ENCODE measurements around the gene SPG7. TPM values are rescaled to one million over a fixed set of nuclear protein-coding genes. Genes with fewer than 3 reads are reported as not detected.

Gene SPG7
- total and polyA plus RNA-seq, 4 donors, result 34.5 to 102 (median 49.5) TPM

- Histone ChIP-seq H3K9me3 (ENCODE audit: control insufficient read depth in 4 of 4, low read length in 3 of 4) (no peaks in the 10 kb centered on the region), H3K27me3 (ENCODE audit: control insufficient read depth in 4 of 4, insufficient read depth in 4 of 4, low read length in 3 of 4) (no peaks in the 10 kb centered on the region), H3K4me1 (ENCODE audit: control insufficient read depth in 4 of 4, insufficient read depth in 4 of 4, low read length in 3 of 4) (peaks cover 6 to 13% (median 6%) of the 10 kb centered on the region in 4 donors), H3K36me3 (ENCODE audit: control insufficient read depth in 4 of 4, insufficient read depth in 3 of 4, low read depth in 1 of 4, low read length in 3 of 4) (no peaks in the 10 kb centered on the region), H3K27ac (ENCODE audit: low read depth in 1 of 2, low read length in 2 of 2) (peak overlapping the region; percentile 68 to 69), H3K9ac (ENCODE audit: low read depth in 1 of 2, low read length in 2 of 2) (peak overlapping the region in 1 of 2 donors; percentile 47), H3K4me3 (ENCODE audit: low read depth in 1 of 3, low read length in 3 of 3) (no peak overlapping the region)
- 96% methylated on average over 19 of the region's 19 CpGs for WGBS
- no peak for TF ChIP-seq SP1 (IDR thresholded peaks at IDR 0.05)
- TF ChIP-seq NR2F2 (IDR thresholded peaks at IDR 0.05), result no peak
- no peak for TF ChIP-seq HNF4A (conservative IDR thresholded peaks at IDR 0.05)
- no peak for TF ChIP-seq FOXA2 (IDR thresholded peaks at IDR 0.05)
- TF ChIP-seq, protein P1, sequence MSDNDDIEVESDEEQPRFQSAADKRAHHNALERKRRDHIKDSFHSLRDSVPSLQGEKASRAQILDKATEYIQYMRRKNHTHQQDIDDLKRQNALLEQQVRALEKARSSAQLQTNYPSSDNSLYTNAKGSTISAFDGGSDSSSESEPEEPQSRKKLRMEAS (IDR thresholded peaks at IDR 0.05), result no peak
- TF ChIP-seq GABPA (IDR thresholded peaks at IDR 0.05 in 1 of 2, conservative IDR thresholded peaks at IDR 0.05 in 1 of 2), result no peak
- no peak for TF ChIP-seq JUND (IDR thresholded peaks at IDR 0.05)
- TF ChIP-seq, protein P2, sequence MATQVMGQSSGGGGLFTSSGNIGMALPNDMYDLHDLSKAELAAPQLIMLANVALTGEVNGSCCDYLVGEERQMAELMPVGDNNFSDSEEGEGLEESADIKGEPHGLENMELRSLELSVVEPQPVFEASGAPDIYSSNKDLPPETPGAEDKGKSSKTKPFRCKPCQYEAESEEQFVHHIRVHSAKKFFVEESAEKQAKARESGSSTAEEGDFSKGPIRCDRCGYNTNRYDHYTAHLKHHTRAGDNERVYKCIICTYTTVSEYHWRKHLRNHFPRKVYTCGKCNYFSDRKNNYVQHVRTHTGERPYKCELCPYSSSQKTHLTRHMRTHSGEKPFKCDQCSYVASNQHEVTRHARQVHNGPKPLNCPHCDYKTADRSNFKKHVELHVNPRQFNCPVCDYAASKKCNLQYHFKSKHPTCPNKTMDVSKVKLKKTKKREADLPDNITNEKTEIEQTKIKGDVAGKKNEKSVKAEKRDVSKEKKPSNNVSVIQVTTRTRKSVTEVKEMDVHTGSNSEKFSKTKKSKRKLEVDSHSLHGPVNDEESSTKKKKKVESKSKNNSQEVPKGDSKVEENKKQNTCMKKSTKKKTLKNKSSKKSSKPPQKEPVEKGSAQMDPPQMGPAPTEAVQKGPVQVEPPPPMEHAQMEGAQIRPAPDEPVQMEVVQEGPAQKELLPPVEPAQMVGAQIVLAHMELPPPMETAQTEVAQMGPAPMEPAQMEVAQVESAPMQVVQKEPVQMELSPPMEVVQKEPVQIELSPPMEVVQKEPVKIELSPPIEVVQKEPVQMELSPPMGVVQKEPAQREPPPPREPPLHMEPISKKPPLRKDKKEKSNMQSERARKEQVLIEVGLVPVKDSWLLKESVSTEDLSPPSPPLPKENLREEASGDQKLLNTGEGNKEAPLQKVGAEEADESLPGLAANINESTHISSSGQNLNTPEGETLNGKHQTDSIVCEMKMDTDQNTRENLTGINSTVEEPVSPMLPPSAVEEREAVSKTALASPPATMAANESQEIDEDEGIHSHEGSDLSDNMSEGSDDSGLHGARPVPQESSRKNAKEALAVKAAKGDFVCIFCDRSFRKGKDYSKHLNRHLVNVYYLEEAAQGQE (IDR thresholded peaks at IDR 0.05), result no peak
- TF ChIP-seq FOXA1 (IDR thresholded peaks at IDR 0.05), result no peak
- DNase-seq (ENCODE audit: low spot score), result no peak
Measured at GRCh38 chr16:89582614-89583196, 74.5 kb downstream of the SPG7 start.

DNA sequence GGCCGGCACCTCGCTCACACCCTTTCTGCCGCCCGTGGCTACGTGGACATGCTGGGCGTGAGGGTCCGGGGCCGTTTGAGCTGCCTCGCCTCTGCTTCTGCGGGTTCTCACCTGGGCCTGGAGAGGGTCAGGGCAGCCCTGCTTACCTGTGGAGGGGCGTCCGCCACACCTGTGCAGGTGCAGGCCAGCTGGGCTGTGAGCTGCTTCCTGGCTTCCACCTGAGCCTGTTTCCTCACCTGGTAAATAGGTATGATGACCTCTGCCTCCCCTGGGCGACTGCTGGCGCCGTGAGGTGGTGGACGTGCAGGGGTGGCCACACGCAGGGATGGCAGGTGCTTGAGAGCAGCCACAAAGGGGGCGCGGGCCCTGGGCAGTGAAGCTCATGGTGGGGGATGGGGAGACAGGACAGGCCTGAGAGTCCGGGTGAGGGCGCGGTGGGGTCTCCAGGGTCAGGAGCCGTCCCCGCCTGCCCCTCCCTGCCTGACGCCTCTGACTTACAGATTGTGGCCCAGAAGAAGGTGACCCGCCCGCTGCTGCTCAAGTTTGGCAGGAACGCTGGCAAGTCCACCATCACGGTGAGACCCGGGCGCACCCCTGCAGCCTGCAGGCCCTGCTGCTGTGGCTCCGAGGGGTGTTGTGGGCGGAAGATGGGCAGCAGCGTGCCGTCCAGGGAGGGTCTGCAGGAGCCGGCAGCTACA, 75.1 kb downstream of the SPG7 start:
- H3K4me3 ChIP-seq (ENCODE audit: low read depth in 1 of 3, low read length in 3 of 3), result no peak overlapping the region
- no peak for TF ChIP-seq EGR1 (IDR thresholded peaks at IDR 0.05; ENCODE audit: low read depth in 2 of 2)
- no peak for TF ChIP-seq RXRA (IDR thresholded peaks at IDR 0.05)
- TF ChIP-seq, protein P1 (IDR thresholded peaks at IDR 0.05), result no peak
- no peak for TF ChIP-seq SP1 (IDR thresholded peaks at IDR 0.05)
- no peak for TF ChIP-seq HNF4A (conservative IDR thresholded peaks at IDR 0.05)
- TF ChIP-seq CTCF (IDR thresholded peaks at IDR 0.05; ENCODE audit: low read depth, low read length, missing input control), result no peak
- TF ChIP-seq FOXA1 (IDR thresholded peaks at IDR 0.05), result no peak
- TF ChIP-seq JUND (IDR thresholded peaks at IDR 0.05), result no peak
- TF ChIP-seq NR2F2 (IDR thresholded peaks at IDR 0.05), result no peak
- no peaks in the 10 kb centered on the region for H3K36me3 ChIP-seq (ENCODE audit: control insufficient read depth in 4 of 4, insufficient read depth in 3 of 4, low read depth in 1 of 4, low read length in 3 of 4)
- no peaks in the 10 kb centered on the region for H3K27me3 ChIP-seq (ENCODE audit: control insufficient read depth in 4 of 4, insufficient read depth in 4 of 4, low read length in 3 of 4)
- H3K9me3 ChIP-seq (ENCODE audit: control insufficient read depth in 4 of 4, low read length in 3 of 4), result no peaks in the 10 kb centered on the region
- H3K4me1 ChIP-seq (ENCODE audit: control insufficient read depth in 4 of 4, insufficient read depth in 4 of 4, low read length in 3 of 4), result peaks cover 6 to 13% (median 6%) of the 10 kb centered on the region in 4 donors
- DNase-seq (ENCODE audit: low spot score), result no peak
- 93% methylated on average over 36 of the region's 36 CpGs for WGBS
- no peak overlapping the region for H3K9ac ChIP-seq (ENCODE audit: low read depth in 1 of 2, low read length in 2 of 2)
- no peak overlapping the region for H3K27ac ChIP-seq (ENCODE audit: low read depth in 1 of 2, low read length in 2 of 2)
